IPS-20b (cell line): ENCODE results near the gene RPEL1.
"Not testable (repeated sequence)": the region's sequence is repeated elsewhere in the genome, so short reads cannot be mapped to it uniquely, and the experiment has no call there.

Experiments used
- H3K27ac ChIP-seq: one replicate; pipeline ENCODE4 v1.5.1; 2013; ENCODE audit warnings: low read length
- H3K27me3 ChIP-seq: 2 replicates; pipeline ENCODE4 v1.6.1; 2013; ENCODE audit warnings: mild to moderate bottlenecking, low read length, inconsistent platforms; ENCODE audit not compliant: insufficient read depth
- H3K36me3 ChIP-seq: 2 replicates; pipeline ENCODE4 v1.6.1; 2013; ENCODE audit warnings: low read depth, mild to moderate bottlenecking, inconsistent platforms, low read length, moderate library complexity; ENCODE audit not compliant: insufficient read depth
- H3K4me1 ChIP-seq: 2 replicates; pipeline ENCODE4 v1.6.1; 2013; ENCODE audit warnings: mild to moderate bottlenecking, control low read depth, inconsistent platforms, low read length, moderate library complexity; ENCODE audit not compliant: insufficient read depth
- H3K4me3 ChIP-seq: 2 replicates; pipeline ENCODE4 v1.5.1; 2013; ENCODE audit warnings: mild to moderate bottlenecking, low read length, inconsistent platforms
- H3K9ac ChIP-seq: 2 replicates; pipeline ENCODE4 v1.6.1; 2013; ENCODE audit warnings: low read depth, mild to moderate bottlenecking, inconsistent platforms, low read length, moderate library complexity
- H3K9me3 ChIP-seq: 2 replicates; pipeline ENCODE4 v1.6.1; 2013; ENCODE audit warnings: mild to moderate bottlenecking, low read depth, low read length, inconsistent platforms; ENCODE audit not compliant: insufficient read depth

Gene RPEL1

GRCh38 chr10:103238506-103239252, 7.0 kb upstream of the RPEL1 start:
- Histone ChIP-seq H3K4me3 (no peak overlapping the region), H3K27ac (no peak overlapping the region), H3K9me3 (no peaks in the 10 kb centered on the region), H3K9ac (no peak overlapping the region), H3K4me1 (peaks cover 7% of the 10 kb centered on the region; the same call in 1 of the 2 replicates), H3K27me3 (no peaks in the 10 kb centered on the region), H3K36me3 (no peaks in the 10 kb centered on the region)

- peak overlapping the region; percentile 27; the same call in 1 of the 2 replicates for H3K9ac ChIP-seq
- no peaks in the 10 kb centered on the region for H3K9me3 ChIP-seq
- peaks cover 7% of the 10 kb centered on the region; the same call in 1 of the 2 replicates for H3K4me1 ChIP-seq
- H3K36me3 ChIP-seq, result no peaks in the 10 kb centered on the region
- no peaks in the 10 kb centered on the region for H3K27me3 ChIP-seq
- no peak overlapping the region for H3K27ac ChIP-seq
- no peak overlapping the region for H3K4me3 ChIP-seq
These were observed 4.2 kb upstream of the RPEL1 start for GRCh38 chr10:103241262-103242011.

- Histone ChIP-seq H3K4me1 (peaks cover 7% of the 10 kb centered on the region; the same call in 1 of the 2 replicates), H3K27ac (no peak overlapping the region), H3K9me3 (no peaks in the 10 kb centered on the region), H3K4me3 (no peak overlapping the region), H3K36me3 (no peaks in the 10 kb centered on the region), H3K9ac (no peak overlapping the region), H3K27me3 (no peaks in the 10 kb centered on the region)
These were observed 918 bp upstream of the RPEL1 start for GRCh38 chr10:103244666-103245271.

GRCh38 chr10:103246324-103246723, 637 bp downstream of the RPEL1 start:
- H3K4me1 ChIP-seq, result peaks cover 6% of the 10 kb centered on the region; the same call in 1 of the 2 replicates
- no peaks in the 10 kb centered on the region for H3K27me3 ChIP-seq
- no peaks in the 10 kb centered on the region; the same call in 1 of the 2 replicates for H3K9me3 ChIP-seq
- H3K4me3 ChIP-seq, result no peak overlapping the region
- H3K27ac ChIP-seq, result no peak overlapping the region
- H3K36me3 ChIP-seq, result no peaks in the 10 kb centered on the region
- H3K9ac ChIP-seq, result no peak overlapping the region

- Histone ChIP-seq H3K4me3 (no peak overlapping the region), H3K27me3 (no peaks in the 10 kb centered on the region), H3K36me3 (no peaks in the 10 kb centered on the region), H3K4me1 (no peaks in the 10 kb centered on the region), H3K27ac (no peak overlapping the region), H3K9me3 (peaks cover 6% of the 10 kb centered on the region; the same call in 1 of the 2 replicates), H3K9ac (no peak overlapping the region)
These were observed 8.4 kb downstream of the RPEL1 start for GRCh38 chr10:103254113-103254512.

- no peak overlapping the region for H3K9ac ChIP-seq
- H3K27ac ChIP-seq, result no peak overlapping the region
- no peaks in the 10 kb centered on the region for H3K27me3 ChIP-seq
- H3K4me1 ChIP-seq, result no peaks in the 10 kb centered on the region
- no peaks in the 10 kb centered on the region for H3K36me3 ChIP-seq
- H3K4me3 ChIP-seq, result no peak overlapping the region
- H3K9me3 ChIP-seq, result peaks cover 10% of the 10 kb centered on the region
These were observed 9.0 kb downstream of the RPEL1 start for GRCh38 chr10:103254538-103255325.

GRCh38 chr10:103256613-103257012, 10.9 kb downstream of the RPEL1 start:
- H3K4me1 ChIP-seq, result no peaks in the 10 kb centered on the region
- H3K9ac ChIP-seq, result no peak overlapping the region
- H3K36me3 ChIP-seq, result no peaks in the 10 kb centered on the region
- peaks cover 13% of the 10 kb centered on the region for H3K9me3 ChIP-seq
- no peaks in the 10 kb centered on the region for H3K27me3 ChIP-seq
- H3K27ac ChIP-seq, result no peak overlapping the region
- no peak overlapping the region for H3K4me3 ChIP-seq

GRCh38 chr10:103257812-103258211, 12.1 kb downstream of the RPEL1 start:
- no peak overlapping the region for H3K4me3 ChIP-seq
- H3K9ac ChIP-seq, result no peak overlapping the region
- no peaks in the 10 kb centered on the region for H3K27me3 ChIP-seq
- H3K27ac ChIP-seq, result no peak overlapping the region
- H3K36me3 ChIP-seq, result no peaks in the 10 kb centered on the region
- H3K9me3 ChIP-seq, result peaks cover 13% of the 10 kb centered on the region
- H3K4me1 ChIP-seq, result no peaks in the 10 kb centered on the region

- not testable (repeated sequence) for H3K36me3 ChIP-seq, H3K27me3 ChIP-seq, H3K27ac ChIP-seq, H3K4me3 ChIP-seq, H3K4me1 ChIP-seq, H3K9ac ChIP-seq
- H3K9me3 ChIP-seq, result peaks cover 13% of the 10 kb centered on the region
These were observed 13.2 kb downstream of the RPEL1 start for GRCh38 chr10:103258928-103259327.

- Histone ChIP-seq H3K9me3 (peaks cover 13% of the 10 kb centered on the region), H3K9ac (no peak overlapping the region), H3K27me3 (no peaks in the 10 kb centered on the region), H3K4me3 (no peak overlapping the region), H3K36me3 (no peaks in the 10 kb centered on the region), H3K27ac (no peak overlapping the region), H3K4me1 (no peaks in the 10 kb centered on the region)
These were observed 14.3 kb downstream of the RPEL1 start for GRCh38 chr10:103259989-103260388.

GRCh38 chr10:103262229-103262628, 16.5 kb downstream of the RPEL1 start:
- Histone ChIP-seq H3K9me3 (peaks cover 13% of the 10 kb centered on the region), H3K36me3 (no peaks in the 10 kb centered on the region), H3K27ac (no peak overlapping the region), H3K4me1 (no peaks in the 10 kb centered on the region), H3K27me3 (peaks cover 6% of the 10 kb centered on the region; the same call in 1 of the 2 replicates), H3K4me3 (no peak overlapping the region), H3K9ac (no peak overlapping the region)
